K562 (cell line): Measurements from ENCODE around the gene DHX58. TPM values are rescaled to one million over a fixed set of nuclear protein-coding genes. Genes with fewer than 3 reads are reported as not detected.
A peak's percentile ranks its signal among the peaks of the same experiment; 100 is the strongest.

Source experiments
- CCAR2 ChIP-seq: fragments of 200-400 bp; formaldehyde crosslinking; IDR thresholded peaks from 2 replicates; pipeline ENCODE4 v1.6.1; 2017; ENCODE audit warnings: mild to moderate bottlenecking, low read depth, low read length
- DPF2 ChIP-seq: fragments of 450-650 bp; IDR thresholded peaks from 2 replicates; pipeline ENCODE4 v1.6.1; 2016
- MED1 ChIP-seq: sonication (generic); formaldehyde crosslinking; IDR thresholded peaks from 2 replicates; pipeline ENCODE4 v1.8.1; 2023; ENCODE audit warnings: missing genetic modification reagents, borderline replicate concordance
- POLR2AphosphoS5 ChIP-seq: IDR thresholded peaks from 2 replicates; pipeline ENCODE4 v1.6.1; 2011; ENCODE audit warnings: mild to moderate bottlenecking, low read depth, low read length, moderate library complexity; ENCODE audit not compliant: control insufficient read depth, insufficient read depth
- polyA plus RNA-seq, 8 experiments: library from polyadenylated mRNA; depleted of rRNA in 4 of 8; stranded (reverse) in 5 of 8; unstranded in 3 of 8; fragments of >200 nt; fragmentation: Nextera tagmentation in 2 of 8; fragmentation: Illumina TruSeq in 1 of 8; extraction: Ambion mirVana in 2 of 8; extraction: Trizol in 1 of 8; gene quantifications; 2 replicates each; pipeline versions ENCODE4 v1.2.1 to v1.2.3, GENCODE V29; 2011 to 2014; ENCODE audit warnings: inconsistent platforms in 1 of 8, missing spikeins in 1 of 8
- total RNA-seq, 7 experiments: library from RNA; depleted of rRNA in 6 of 7; stranded (reverse); fragments of >200 nt in 6 of 7; fragmentation: Illumina TruSeq in 2 of 7; extraction: Trizol in 2 of 7; gene quantifications; 2 replicates each; pipeline versions ENCODE4 v1.2.1 to v1.2.3, GENCODE V29; 2011 to 2021; ENCODE audit warnings: low replicate concordance in 1 of 7
- TF ChIP-seq, protein P1 (sequence below): fragments of 450-650 bp; IDR thresholded peaks from 2 replicates; pipeline ENCODE4 v1.6.1; 2016; ENCODE audit warnings: mild to moderate bottlenecking, moderate library complexity
- TF ChIP-seq, protein P2 (sequence below), 3 experiments: fragments of 200-800 bp in 1 of 3; fragments of 250-450 bp in 1 of 3; fragments of 450-650 bp in 1 of 3; sonication (Bioruptor Pico) in 1 of 3; sonication (Bioruptor generic) in 1 of 3; formaldehyde crosslinking in 1 of 3; IDR thresholded peaks; 2 replicates each; pipeline versions ENCODE4 v1.6.1 to v1.8.0; 2016 to 2022; ENCODE audit warnings: mild to moderate bottlenecking in 2 of 3, missing genetic modification characterization in 2 of 3, missing compliant biosample characterization in 1 of 3, moderate library complexity in 1 of 3
- TF ChIP-seq, protein P3 (sequence below): fragments of 450-650 bp; formaldehyde crosslinking; IDR thresholded peaks from 2 replicates; pipeline ENCODE4 v1.4.0; 2020; ENCODE audit warnings: mild to moderate bottlenecking
- TF ChIP-seq, protein P4 (sequence below): fragments of 250-450 bp; sonication (Bioruptor Pico); IDR thresholded peaks from 2 replicates; pipeline ENCODE4 v1.8.0; 2022; ENCODE audit warnings: moderate library complexity, mild to moderate bottlenecking, inconsistent platforms

Gene DHX58
- total and polyA plus RNA-seq, 9 of the 15 experiments (the other 6 are each of a cell fraction or from before 2014, with no cell fraction given): 0.15 to 3.0 (median 1.4) TPM

DNA sequence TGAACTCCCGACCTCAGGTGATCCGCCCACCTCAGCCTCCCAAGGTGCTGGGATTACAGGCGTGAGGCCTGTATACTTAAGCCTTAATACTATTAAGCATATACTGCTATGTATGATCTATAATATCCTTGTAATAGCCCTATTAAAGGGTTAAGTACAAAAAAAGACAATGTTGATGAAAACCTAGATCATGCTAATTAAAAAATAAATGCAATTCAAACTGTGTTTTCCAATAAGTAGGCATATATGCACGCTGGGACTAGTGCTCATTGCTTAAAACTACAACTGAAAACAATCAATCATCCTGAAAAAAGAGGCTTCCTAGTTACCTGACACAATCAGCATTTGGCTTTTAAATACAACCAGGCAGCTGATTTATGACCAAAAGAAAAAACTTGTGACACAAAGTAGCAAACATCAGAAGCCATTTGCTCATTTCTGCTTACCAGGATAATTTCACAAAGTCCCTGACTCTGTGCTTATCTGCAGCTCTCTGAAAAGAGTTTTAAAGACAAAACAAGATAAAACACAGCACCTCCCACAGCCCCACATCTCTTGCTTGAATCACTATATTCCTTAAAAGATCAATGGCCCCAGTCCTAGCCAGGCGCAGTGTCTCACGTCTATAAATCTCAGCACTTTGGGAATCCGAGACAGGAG, 25.3 kb downstream of the DHX58 start (continued):
- TF ChIP-seq, protein P1, sequence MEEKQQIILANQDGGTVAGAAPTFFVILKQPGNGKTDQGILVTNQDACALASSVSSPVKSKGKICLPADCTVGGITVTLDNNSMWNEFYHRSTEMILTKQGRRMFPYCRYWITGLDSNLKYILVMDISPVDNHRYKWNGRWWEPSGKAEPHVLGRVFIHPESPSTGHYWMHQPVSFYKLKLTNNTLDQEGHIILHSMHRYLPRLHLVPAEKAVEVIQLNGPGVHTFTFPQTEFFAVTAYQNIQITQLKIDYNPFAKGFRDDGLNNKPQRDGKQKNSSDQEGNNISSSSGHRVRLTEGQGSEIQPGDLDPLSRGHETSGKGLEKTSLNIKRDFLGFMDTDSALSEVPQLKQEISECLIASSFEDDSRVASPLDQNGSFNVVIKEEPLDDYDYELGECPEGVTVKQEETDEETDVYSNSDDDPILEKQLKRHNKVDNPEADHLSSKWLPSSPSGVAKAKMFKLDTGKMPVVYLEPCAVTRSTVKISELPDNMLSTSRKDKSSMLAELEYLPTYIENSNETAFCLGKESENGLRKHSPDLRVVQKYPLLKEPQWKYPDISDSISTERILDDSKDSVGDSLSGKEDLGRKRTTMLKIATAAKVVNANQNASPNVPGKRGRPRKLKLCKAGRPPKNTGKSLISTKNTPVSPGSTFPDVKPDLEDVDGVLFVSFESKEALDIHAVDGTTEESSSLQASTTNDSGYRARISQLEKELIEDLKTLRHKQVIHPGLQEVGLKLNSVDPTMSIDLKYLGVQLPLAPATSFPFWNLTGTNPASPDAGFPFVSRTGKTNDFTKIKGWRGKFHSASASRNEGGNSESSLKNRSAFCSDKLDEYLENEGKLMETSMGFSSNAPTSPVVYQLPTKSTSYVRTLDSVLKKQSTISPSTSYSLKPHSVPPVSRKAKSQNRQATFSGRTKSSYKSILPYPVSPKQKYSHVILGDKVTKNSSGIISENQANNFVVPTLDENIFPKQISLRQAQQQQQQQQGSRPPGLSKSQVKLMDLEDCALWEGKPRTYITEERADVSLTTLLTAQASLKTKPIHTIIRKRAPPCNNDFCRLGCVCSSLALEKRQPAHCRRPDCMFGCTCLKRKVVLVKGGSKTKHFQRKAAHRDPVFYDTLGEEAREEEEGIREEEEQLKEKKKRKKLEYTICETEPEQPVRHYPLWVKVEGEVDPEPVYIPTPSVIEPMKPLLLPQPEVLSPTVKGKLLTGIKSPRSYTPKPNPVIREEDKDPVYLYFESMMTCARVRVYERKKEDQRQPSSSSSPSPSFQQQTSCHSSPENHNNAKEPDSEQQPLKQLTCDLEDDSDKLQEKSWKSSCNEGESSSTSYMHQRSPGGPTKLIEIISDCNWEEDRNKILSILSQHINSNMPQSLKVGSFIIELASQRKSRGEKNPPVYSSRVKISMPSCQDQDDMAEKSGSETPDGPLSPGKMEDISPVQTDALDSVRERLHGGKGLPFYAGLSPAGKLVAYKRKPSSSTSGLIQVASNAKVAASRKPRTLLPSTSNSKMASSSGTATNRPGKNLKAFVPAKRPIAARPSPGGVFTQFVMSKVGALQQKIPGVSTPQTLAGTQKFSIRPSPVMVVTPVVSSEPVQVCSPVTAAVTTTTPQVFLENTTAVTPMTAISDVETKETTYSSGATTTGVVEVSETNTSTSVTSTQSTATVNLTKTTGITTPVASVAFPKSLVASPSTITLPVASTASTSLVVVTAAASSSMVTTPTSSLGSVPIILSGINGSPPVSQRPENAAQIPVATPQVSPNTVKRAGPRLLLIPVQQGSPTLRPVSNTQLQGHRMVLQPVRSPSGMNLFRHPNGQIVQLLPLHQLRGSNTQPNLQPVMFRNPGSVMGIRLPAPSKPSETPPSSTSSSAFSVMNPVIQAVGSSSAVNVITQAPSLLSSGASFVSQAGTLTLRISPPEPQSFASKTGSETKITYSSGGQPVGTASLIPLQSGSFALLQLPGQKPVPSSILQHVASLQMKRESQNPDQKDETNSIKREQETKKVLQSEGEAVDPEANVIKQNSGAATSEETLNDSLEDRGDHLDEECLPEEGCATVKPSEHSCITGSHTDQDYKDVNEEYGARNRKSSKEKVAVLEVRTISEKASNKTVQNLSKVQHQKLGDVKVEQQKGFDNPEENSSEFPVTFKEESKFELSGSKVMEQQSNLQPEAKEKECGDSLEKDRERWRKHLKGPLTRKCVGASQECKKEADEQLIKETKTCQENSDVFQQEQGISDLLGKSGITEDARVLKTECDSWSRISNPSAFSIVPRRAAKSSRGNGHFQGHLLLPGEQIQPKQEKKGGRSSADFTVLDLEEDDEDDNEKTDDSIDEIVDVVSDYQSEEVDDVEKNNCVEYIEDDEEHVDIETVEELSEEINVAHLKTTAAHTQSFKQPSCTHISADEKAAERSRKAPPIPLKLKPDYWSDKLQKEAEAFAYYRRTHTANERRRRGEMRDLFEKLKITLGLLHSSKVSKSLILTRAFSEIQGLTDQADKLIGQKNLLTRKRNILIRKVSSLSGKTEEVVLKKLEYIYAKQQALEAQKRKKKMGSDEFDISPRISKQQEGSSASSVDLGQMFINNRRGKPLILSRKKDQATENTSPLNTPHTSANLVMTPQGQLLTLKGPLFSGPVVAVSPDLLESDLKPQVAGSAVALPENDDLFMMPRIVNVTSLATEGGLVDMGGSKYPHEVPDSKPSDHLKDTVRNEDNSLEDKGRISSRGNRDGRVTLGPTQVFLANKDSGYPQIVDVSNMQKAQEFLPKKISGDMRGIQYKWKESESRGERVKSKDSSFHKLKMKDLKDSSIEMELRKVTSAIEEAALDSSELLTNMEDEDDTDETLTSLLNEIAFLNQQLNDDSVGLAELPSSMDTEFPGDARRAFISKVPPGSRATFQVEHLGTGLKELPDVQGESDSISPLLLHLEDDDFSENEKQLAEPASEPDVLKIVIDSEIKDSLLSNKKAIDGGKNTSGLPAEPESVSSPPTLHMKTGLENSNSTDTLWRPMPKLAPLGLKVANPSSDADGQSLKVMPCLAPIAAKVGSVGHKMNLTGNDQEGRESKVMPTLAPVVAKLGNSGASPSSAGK: no peak
- TF ChIP-seq DPF2 (peak; percentile 69), CCAR2 (no peak), MED1 (CRISPR knock-in tag) (no peak), POLR2AphosphoS5 (no peak)
- TF ChIP-seq, protein P2, sequence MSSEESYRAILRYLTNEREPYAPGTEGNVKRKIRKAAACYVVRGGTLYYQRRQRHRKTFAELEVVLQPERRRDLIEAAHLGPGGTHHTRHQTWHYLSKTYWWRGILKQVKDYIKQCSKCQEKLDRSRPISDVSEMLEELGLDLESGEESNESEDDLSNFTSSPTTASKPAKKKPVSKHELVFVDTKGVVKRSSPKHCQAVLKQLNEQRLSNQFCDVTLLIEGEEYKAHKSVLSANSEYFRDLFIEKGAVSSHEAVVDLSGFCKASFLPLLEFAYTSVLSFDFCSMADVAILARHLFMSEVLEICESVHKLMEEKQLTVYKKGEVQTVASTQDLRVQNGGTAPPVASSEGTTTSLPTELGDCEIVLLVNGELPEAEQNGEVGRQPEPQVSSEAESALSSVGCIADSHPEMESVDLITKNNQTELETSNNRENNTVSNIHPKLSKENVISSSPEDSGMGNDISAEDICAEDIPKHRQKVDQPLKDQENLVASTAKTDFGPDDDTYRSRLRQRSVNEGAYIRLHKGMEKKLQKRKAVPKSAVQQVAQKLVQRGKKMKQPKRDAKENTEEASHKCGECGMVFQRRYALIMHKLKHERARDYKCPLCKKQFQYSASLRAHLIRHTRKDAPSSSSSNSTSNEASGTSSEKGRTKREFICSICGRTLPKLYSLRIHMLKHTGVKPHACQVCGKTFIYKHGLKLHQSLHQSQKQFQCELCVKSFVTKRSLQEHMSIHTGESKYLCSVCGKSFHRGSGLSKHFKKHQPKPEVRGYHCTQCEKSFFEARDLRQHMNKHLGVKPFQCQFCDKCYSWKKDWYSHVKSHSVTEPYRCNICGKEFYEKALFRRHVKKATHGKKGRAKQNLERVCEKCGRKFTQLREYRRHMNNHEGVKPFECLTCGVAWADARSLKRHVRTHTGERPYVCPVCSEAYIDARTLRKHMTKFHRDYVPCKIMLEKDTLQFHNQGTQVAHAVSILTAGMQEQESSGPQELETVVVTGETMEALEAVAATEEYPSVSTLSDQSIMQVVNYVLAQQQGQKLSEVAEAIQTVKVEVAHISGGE (CRISPR knock-in tag; IDR thresholded peaks at IDR 0.05): no peak
- TF ChIP-seq, protein P3, sequence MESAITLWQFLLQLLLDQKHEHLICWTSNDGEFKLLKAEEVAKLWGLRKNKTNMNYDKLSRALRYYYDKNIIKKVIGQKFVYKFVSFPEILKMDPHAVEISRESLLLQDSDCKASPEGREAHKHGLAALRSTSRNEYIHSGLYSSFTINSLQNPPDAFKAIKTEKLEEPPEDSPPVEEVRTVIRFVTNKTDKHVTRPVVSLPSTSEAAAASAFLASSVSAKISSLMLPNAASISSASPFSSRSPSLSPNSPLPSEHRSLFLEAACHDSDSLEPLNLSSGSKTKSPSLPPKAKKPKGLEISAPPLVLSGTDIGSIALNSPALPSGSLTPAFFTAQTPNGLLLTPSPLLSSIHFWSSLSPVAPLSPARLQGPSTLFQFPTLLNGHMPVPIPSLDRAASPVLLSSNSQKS (CRISPR knock-in tag): no peak
- TF ChIP-seq, protein P4, sequence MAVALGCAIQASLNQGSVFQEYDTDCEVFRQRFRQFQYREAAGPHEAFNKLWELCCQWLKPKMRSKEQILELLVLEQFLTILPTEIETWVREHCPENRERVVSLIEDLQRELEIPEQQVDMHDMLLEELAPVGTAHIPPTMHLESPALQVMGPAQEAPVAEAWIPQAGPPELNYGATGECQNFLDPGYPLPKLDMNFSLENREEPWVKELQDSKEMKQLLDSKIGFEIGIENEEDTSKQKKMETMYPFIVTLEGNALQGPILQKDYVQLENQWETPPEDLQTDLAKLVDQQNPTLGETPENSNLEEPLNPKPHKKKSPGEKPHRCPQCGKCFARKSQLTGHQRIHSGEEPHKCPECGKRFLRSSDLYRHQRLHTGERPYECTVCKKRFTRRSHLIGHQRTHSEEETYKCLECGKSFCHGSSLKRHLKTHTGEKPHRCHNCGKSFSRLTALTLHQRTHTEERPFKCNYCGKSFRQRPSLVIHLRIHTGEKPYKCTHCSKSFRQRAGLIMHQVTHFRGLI (CRISPR knock-in tag): no peak
